ENCODE results near the gene HOMER2.
"Not testable (repeated sequence)": the region's sequence is repeated elsewhere in the genome, so short reads cannot be mapped to it uniquely, and the experiment has no call there.

HOMER2 gene

DNA sequence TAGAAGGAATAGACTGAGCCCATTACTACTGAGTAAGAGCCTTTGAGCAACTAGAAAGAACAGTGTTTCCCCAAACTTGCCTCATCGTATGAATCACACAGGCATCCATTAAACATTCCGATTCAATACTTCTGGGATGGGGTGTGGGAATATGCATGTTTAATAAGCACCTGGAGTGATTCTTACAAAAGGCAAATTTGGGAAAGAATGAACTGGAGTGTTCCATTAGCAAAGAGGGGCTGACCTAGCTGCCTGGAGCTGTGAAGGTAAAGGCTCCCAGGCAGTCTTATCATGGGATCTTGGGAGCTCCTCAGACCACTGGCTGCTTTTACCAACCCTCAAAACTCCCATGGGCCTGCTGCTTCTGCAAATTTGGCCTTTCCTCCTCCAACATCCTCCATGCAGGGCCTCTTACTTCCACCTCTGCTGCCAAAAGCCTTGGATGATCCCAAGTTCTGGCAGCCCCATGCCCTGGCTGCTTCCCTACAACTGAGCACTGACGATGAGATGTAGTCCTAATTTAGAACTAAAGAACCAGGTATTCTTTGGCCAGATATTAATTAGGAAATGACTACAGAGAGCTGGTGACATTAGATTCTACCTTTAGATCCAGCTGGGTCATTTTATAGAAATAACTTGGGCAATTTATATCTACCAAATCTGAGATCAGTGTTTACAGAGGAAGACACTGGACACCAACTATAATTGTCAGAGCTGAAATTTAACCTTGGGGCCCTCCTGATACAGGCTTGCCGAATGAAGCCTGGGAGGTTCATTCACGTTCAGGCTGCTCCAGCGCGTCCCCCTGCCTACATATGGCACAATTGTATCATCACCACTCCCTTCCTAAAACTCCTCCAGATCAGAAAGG is 11.2 kb upstream of the HOMER2 start:
- no peak for DNase-seq

DNA sequence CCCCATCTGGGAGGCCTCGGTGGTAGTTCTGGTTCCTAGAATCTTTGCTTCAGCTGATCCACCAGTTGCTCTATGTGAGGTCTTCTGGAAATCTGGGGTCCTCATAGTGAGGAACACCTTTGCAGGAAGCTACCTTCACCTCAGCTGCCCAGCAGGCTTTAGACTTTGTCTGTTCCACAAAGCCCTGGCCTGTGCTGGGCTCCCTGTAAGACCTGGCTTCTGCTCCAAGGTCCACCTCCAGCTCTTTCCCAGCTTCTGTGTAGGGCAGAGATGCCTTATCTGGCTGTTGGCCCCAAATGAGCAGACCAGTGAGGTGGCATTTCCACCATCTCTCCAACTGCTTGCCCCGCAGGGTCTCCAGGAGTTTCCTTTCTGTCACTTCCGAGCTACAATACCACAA is 8.2 kb upstream of the HOMER2 start:
- no peak for DNase-seq

GRCh38 chr15:82959423-82959822 is 6.9 kb upstream of the HOMER2 start:
- no peak for DNase-seq

GRCh38 chr15:82958638-82959037 is 6.1 kb upstream of the HOMER2 start:
- DNase-seq: no peak

DNA sequence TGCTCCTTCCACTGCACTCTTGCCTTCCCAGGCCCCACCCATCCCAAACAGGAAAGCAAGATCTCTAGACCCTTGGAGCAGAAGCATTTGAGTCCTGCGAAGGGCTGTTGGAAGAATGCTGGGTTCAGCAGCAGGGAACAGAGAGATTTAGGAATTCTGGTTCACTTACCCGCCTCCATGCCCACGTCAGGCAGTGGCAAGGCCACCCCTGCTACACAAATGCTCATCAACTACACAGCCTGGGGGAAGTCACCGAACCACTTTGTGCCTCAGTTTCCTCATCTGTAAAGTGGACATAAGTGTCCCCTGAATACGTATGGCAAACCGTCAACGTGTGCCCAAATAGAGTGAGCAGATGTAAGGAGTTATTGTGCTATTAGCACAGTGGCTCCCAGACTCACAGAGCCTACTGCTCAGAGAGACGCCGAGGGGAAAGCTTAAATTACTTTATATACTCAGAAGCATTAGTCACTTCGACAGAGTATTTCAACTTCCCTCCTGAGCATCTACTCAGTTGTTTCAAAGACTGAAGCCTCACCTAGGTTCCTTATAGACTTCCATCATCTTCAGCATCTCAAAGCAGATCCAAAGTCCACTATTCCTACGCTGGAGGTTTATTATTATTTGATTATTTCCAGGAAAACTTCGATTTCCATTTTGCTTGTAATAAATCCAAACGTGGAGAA is 905 bp downstream of the HOMER2 start:
- DNase-seq: no peak

DNA sequence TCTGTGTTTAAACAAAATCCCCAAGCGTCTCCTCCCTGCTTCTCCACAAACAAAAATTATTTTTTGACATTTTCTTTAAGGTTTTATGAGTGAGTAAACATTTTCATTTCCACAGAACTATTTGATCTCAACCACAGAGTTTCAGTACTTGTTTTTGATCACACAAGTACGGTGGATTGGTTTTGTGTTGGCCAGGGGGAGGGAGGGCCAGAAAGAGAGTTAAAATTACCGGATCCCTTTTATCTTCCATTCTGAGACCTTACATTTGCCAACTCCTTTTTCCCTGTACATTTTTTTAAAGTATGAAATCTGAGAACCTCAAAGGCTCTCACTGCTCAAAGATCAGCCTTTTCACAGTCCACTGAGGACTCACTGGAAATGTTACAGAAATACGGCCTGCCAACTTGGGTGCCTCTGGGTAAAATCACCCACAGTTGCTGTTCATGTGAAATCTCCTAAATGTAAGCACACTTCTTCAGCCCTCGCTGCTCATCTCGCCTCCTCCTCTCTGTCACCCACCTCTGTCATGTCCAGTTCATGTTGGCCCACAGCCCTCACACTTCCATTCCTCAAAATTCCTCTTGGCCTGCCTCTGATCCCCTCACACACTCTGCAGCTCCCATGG is 1.7 kb downstream of the HOMER2 start:
- DNase-seq: no peak

GRCh38 chr15:82950295-82950694 is 2.2 kb downstream of the HOMER2 start:
- DNase-seq: no peak

- DNase-seq: no peak
Observed at GRCh38 chr15:82946155-82946701, 6.3 kb downstream of the HOMER2 start.

DNA sequence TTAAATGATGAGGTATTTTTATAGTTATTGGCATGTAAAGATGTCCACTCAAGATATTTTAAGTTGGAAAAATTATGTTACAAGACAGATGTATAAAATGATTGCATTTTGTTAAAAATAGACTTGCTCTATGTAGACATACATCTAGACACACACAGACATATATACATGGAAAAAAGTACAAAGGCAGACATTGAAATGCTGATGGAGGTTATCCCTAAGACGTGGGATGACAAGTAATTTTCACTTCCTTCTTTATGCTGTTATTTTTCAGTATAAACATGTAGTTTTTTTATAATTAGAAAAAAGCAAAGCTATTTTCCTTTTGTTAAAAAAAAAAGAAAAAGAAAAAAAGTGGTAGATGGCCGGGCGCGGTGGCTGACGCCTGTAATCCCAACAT is 7.2 kb downstream of the HOMER2 start:
- no peak for DNase-seq

GRCh38 chr15:82944821-82945220 is 7.7 kb downstream of the HOMER2 start:
- DNase-seq: no peak

GRCh38 chr15:82944056-82944455 is 8.5 kb downstream of the HOMER2 start:
- DNase-seq: no peak

DNA sequence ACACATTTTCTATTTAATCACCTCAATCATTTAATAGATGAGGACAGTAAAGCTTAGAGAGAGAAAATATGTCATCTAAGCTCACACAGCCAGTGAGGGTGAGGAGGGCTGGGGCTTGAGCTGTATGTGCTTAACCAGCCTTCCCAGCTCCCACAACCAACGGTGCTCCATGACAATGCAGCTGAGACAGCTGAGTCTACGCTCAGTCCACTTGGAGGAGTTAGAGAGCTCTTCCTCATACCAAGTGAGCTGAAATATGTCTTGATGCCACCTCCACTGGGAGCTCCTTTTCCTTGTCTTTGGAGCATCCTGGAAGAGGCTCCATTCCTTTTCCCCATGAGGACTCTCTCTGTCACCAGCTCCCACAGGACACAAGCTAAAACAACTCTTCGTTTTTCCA is 9.3 kb downstream of the HOMER2 start:
- no peak for DNase-seq

DNA sequence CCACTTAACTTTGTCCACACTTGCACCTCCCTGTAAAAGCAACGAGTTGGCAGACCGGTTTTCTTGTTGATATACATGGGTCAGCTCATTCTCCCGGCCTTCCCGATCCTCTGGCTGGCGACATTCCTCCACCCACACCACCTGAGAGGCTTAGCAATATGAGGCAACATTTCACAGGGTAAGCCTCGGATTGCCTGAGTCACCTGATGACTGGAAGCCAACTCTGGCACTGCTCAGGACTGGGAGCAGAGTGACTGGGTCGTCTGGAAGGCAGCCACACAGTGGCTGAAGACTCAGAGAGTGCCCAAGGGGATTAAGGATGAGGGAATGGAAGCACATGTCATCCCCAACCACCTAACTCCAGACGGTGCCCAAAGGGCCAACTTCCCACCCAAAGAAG is 9.8 kb downstream of the HOMER2 start:
- no peak for DNase-seq

DNA sequence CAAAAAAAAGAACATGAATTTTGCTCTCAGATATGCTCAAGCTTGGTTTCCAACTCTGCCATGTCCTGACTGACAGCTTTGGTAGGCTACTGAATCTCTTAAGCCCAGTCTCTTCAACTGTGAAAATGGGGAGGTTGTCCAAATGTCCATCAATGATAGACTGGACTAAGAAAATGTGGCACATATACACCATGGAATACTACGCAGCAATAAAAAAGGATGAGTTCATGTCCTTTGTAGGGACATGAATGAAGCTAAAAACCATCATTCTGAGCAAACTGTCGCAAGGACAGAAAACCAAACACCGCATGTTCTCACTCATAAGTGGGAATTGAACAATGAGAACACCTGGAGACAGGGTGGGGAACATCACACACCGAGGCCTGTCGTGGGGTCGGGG is 12.8 kb downstream of the HOMER2 start:
- DNase-seq: not testable (repeated sequence)

GRCh38 chr15:82937712-82938058 is 14.8 kb downstream of the HOMER2 start:
- no peak for DNase-seq

DNA sequence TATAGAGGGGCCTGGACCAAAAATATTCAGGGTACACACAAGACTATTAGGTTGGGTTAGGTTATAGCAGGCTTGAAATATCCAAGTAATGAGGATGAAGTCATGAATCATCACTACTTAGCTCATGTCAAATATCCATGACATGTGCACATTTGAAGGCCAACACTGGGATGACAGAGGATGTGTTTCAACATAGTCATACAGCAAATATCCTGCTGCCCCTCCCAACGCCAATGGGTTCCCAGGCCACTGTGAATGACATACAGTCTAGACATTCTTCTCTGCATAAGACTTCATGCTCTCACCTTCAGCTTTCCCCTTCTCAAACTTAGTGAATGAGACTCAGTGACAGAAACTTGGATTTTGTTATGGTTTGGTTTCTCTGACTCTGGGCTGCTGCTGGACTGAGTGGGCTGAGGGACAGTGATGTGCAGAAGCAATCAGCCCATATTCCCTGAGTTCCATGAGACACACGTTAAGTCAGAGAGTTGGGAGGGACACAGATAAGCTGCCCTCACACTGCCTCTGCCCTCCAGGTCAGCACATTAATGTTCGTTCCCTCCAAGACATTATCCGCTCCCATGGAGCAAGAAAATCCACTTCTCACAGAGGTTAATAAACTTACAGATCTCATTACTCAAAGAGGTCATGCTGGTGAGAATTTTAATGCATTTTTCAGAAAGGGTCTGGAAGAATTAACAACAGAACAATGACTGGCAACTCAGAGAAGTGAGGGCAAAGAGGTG is 15.4 kb downstream of the HOMER2 start:
- no peak for DNase-seq

GRCh38 chr15:82935382-82935781 is 17.1 kb downstream of the HOMER2 start:
- DNase-seq: no peak

GRCh38 chr15:82934100-82934880 is 18.2 kb downstream of the HOMER2 start:
- DNase-seq: no peak

- DNase-seq: peak; percentile 16
Observed at GRCh38 chr15:82933576-82933975, 18.9 kb downstream of the HOMER2 start.

- DNase-seq: no peak
Observed at GRCh38 chr15:82931221-82931620, 21.3 kb downstream of the HOMER2 start.

DNA sequence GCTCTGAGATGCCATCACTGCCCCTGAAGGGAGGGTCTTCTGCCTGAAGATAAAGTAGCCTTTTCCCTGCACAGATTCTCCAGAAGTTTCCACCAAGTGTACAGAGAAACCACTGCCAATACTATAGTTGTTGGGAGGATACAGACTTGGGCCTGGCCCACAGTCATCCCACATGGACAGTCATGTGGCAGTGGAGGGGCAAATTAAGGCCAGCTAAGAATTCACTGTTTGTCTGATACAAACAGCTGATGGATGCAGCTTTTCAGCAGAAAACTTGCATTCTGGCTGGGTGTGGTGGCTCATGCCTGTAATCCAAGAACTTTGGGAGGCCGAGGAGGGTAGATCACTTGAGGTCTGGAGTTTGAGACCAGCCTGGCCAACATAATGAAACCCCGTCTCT is 22.1 kb downstream of the HOMER2 start:
- no peak for DNase-seq

GRCh38 chr15:82928711-82929110 is 23.8 kb downstream of the HOMER2 start:
- DNase-seq: no peak
